Stomach (tissue), 9 donors: Measurements from ENCODE around the gene MIB1. TPM values are rescaled to one million over a fixed set of nuclear protein-coding genes. Genes with fewer than 3 reads are reported as not detected.

Experiments
- DNase-seq, 2 donors: peaks; one replicate each; pipeline versions ENCODE4 v3.0.0 to v3.0.0-alpha.2; 2013 to 2019
- H3K27ac ChIP-seq, 5 donors: fragments of 200-600 bp in 4 of 5; sonication (generic) in 4 of 5; one replicate each; pipeline ENCODE4 v1.5.1; 2013 to 2019; ENCODE audit warnings: mild to moderate bottlenecking in 1 of 5, moderate library complexity in 1 of 5
- H3K27me3 ChIP-seq, 3 donors: fragments of 200-600 bp; sonication (generic); one replicate each; pipeline ENCODE4 v1.5.1; 2017 to 2019; ENCODE audit warnings: mixed run types in 1 of 3
- H3K36me3 ChIP-seq, 4 donors: fragments of 200-600 bp; sonication (generic); 1 replicate in 3 of 4; 2 replicates in 1 of 4; pipeline ENCODE4 v1.5.1; 2016 to 2019
- H3K4me1 ChIP-seq, 4 donors: fragments of 200-600 bp; sonication (generic); one replicate each; pipeline ENCODE4 v1.5.1; 2016 to 2019
- H3K4me3 ChIP-seq, 4 donors: fragments of 200-600 bp; sonication (generic) in 3 of 4; one replicate each; pipeline ENCODE4 v1.5.1; 2016 to 2019; ENCODE audit warnings: mild to moderate bottlenecking in 1 of 4
- H3K9me3 ChIP-seq, 4 donors: fragments of 200-600 bp; sonication (generic); one replicate each; pipeline ENCODE4 v1.5.1; 2016 to 2019
- CTCF ChIP-seq, 7 experiments: fragments of 450-650 bp in 4 of 7; fragments of 200-600 bp in 3 of 7; sonication (generic) in 3 of 7; IDR thresholded peaks; one replicate each; pipeline ENCODE4 v1.5.1; 2016 to 2019; ENCODE audit warnings: antibody characterized with exemption in 7 of 7, control low read depth in 2 of 7, mild to moderate bottlenecking in 1 of 7
- EP300 ChIP-seq: sonication (generic); formaldehyde crosslinking; IDR thresholded peaks from one replicate; pipeline ENCODE4 v1.6.1; 2017; ENCODE audit warnings: antibody characterized with exemption
- POLR2A ChIP-seq, 4 donors: fragments of 450-650 bp; IDR thresholded peaks; one replicate each; pipeline ENCODE4 v1.6.1; 2016; ENCODE audit warnings: antibody characterized with exemption in 4 of 4, control low read depth in 2 of 4, mild to moderate bottlenecking in 1 of 4, moderate library complexity in 1 of 4
- POLR2AphosphoS5 ChIP-seq, 3 donors: sonication (generic); formaldehyde crosslinking; IDR thresholded peaks; one replicate each; pipeline ENCODE4 v1.6.1; 2016; ENCODE audit warnings: antibody characterized with exemption in 3 of 3
- WGBS, 5 donors: extraction: QIAGEN DNeasy Blood & Tissue Kit in 3 of 5; methylation state at CpG; one replicate each; pipeline versions ENCODE4 v1.1.5 to v1.1.7; 2013 to 2018; 5-methylcytosine and 5-hydroxymethylcytosine counted together
- intact Hi-C: fragments of 100-400 bp; cut with DNase I; formaldehyde crosslinking; loops from one replicate; pipeline ENCODE4 v1.15.1; 2023; ENCODE audit warnings: low total_unique reads
- polyA plus RNA-seq, 3 donors: library from polyadenylated mRNA; stranded (reverse); fragments of 200-250 nt; gene quantifications; one replicate each; pipeline ENCODE4 v1.2.3, GENCODE V29; 2013
- total RNA-seq, 5 donors: library from RNA; depleted of rRNA; stranded (reverse); fragments of >200 nt; gene quantifications; one replicate each; pipeline versions ENCODE4 v1.1.0 to v1.2.3, GENCODE V29; 2014 to 2016
- donor health status: healthy with polysubstance abuse.
- donor health status: Bipolar disorder and iron deficiency.
- donor health status: healthy.

The MIB1 gene
- total and polyA plus RNA-seq, 8 donors, result 4.4 to 83.5 (median 13.1) TPM

GRCh38 chr18:21889570-21889969 is 149.0 kb downstream of the MIB1 start:
- intact Hi-C loops, result no loop called here
- Histone ChIP-seq H3K9me3 (peaks cover 0 to 8% (median 0%) of the 10 kb centered on the region in 4 donors), H3K4me3 (no peak overlapping the region), H3K36me3 (no peaks in the 10 kb centered on the region), H3K27me3 (no peaks in the 10 kb centered on the region), H3K4me1 (no peaks in the 10 kb centered on the region), H3K27ac (no peak overlapping the region)
- DNase-seq, result no peak
- TF ChIP-seq POLR2A (IDR thresholded peaks at IDR 0.05) (no peak), POLR2AphosphoS5 (IDR thresholded peaks at IDR 0.05) (no peak), EP300 (no peak), CTCF (IDR thresholded peaks at IDR 0.05) (no peak)
- 48 to 74% (median 65%) methylated on average over 1 of the region's 1 CpG for WGBS, 5 donors

DNA sequence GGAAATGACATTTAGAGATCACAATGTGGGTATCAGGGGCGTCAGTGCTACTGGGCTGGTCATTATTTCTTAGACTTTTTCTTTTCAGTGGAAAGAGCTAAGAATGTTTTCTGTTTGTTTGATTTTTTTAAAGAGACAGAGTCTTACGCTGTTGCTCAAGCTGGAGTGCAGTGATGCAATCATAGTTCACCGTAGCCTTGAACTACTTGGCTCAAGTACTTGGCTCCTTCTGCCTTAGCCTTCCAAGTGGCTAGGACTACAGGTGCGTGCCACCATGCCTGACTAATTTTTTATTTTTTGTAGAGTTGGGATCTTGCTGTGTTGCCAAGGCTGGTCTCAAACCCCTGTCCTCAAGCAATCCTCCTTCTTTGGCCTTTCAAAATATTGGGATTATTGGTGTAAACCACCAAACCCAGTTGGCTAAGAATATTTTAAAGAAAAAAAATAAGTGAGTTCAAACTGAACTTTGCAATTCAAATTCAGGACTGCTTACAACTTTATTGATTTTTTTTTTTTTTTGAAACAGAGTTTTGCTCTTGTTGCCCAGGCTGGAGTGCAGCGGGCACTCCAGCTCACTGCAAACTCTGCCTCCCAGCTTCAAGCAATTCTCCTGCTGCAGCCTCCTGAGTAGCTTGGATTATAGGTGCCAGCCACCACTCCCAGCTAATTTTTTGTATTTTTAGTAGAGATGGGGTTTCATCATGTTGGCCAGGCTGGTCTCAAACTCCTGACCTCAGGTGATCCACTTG is 154.2 kb downstream of the MIB1 start:
- no peaks in the 10 kb centered on the region for H3K9me3 ChIP-seq
- intact Hi-C loops, result no loop called here
- H3K4me1 ChIP-seq, result peaks cover 0 to 13% (median 6%) of the 10 kb centered on the region in 4 donors
- H3K27me3 ChIP-seq, result peaks cover 0 to 14% (median 0%) of the 10 kb centered on the region in 3 donors
- H3K4me3 ChIP-seq, result no peak overlapping the region
- 64 to 69% (median 68%) methylated on average over 5 of the region's 5 CpGs for WGBS, 5 donors
- H3K27ac ChIP-seq, result no peak overlapping the region
- TF ChIP-seq CTCF (IDR thresholded peaks at IDR 0.05), result no peak
- no peak for TF ChIP-seq EP300
- no peak for TF ChIP-seq POLR2A (IDR thresholded peaks at IDR 0.05)
- no peak for TF ChIP-seq POLR2AphosphoS5 (IDR thresholded peaks at IDR 0.05)
- no peak for DNase-seq
- H3K36me3 ChIP-seq, result no peaks in the 10 kb centered on the region

- 34 to 51% (median 45%) methylated on average over 25 to 27 of the region's 27 CpGs for WGBS, 5 donors
- Histone ChIP-seq H3K4me1 (peaks cover 0 to 18% (median 8%) of the 10 kb centered on the region in 4 donors), H3K9me3 (no peaks in the 10 kb centered on the region), H3K27ac (no peak overlapping the region), H3K36me3 (no peaks in the 10 kb centered on the region), H3K27me3 (peaks cover 0 to 14% (median 0%) of the 10 kb centered on the region in 3 donors), H3K4me3 (no peak overlapping the region)
- no peak for TF ChIP-seq CTCF (IDR thresholded peaks at IDR 0.05)
- TF ChIP-seq POLR2A (IDR thresholded peaks at IDR 0.05), result no peak
- TF ChIP-seq EP300, result no peak
- TF ChIP-seq POLR2AphosphoS5 (IDR thresholded peaks at IDR 0.05), result no peak
- peak in 1 of 2 donors; percentile 47 for DNase-seq
- intact Hi-C loops, result no loop called here
Measured at GRCh38 chr18:21896732-21897336, 156.2 kb downstream of the MIB1 start.

DNA sequence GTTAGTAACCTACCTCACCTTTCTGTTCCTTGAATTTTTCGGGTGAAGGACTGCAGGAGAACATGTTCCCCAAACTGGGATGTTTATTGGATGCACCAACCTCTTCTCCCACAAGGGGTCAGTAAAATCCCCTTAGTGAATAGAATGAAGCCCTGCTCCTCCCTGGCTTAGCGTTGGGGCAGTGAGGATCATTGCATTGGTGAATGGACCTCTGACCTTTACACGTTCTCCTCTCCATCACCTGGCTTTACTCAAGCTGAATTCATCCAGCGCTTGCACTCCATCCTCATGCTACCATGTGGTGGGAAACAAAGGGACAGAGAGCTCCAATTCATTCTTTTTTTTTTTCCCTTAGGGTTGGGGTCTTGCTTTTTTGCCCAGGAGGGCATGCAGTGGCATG is 157.2 kb downstream of the MIB1 start:
- intact Hi-C loops, result no loop called here
- no peak overlapping the region for H3K27ac ChIP-seq
- DNase-seq, result peak; percentile 58 to 80
- H3K9me3 ChIP-seq, result no peaks in the 10 kb centered on the region
- 4 to 17% (median 5%) methylated on average over 4 of the region's 4 CpGs for WGBS, 5 donors
- no peaks in the 10 kb centered on the region for H3K36me3 ChIP-seq
- H3K4me3 ChIP-seq, result no peak overlapping the region
- H3K27me3 ChIP-seq, result peaks cover 0 to 14% (median 0%) of the 10 kb centered on the region in 3 donors
- TF ChIP-seq CTCF (IDR thresholded peaks at IDR 0.05) (peak in 5 of 7 experiments; percentile 51 to 71 (median 62)), POLR2A (IDR thresholded peaks at IDR 0.05) (no peak), POLR2AphosphoS5 (IDR thresholded peaks at IDR 0.05) (peak in 1 of 3 donors; percentile 41), EP300 (no peak)
- H3K4me1 ChIP-seq, result peaks cover 0 to 20% (median 10%) of the 10 kb centered on the region in 4 donors
